Stimulated activated naive B cell treated with anti-CD40 and anti-IgM and Interleukin-4, amounts not matched to agents 10 μg/mL and 1 μg/mL and 100 μg/mL, for 72 hours (primary cell): ENCODE data around the gene UBE2K.
"Not testable (repeated sequence)": the region's sequence is repeated elsewhere in the genome, so short reads cannot be mapped to it uniquely, and the experiment has no call there.

Experiments
- ATAC-seq, 2 donors: fragments of 150-1000 bp; cut with Tn5 transposase; replicated peaks; 2 replicates each; pipeline ENCODE4 v1.10.0; 2021; ENCODE audit warnings: moderate library complexity in 1 of 2
- DNase-seq: peaks from one replicate; pipeline ENCODE4 v3.0.0; 2021
- H3K27ac Mint-ChIP-seq: one replicate; pipeline ENCODE4 v1.8.0; 2022; ENCODE audit warnings: mild to moderate bottlenecking, mixed read lengths
- H3K27me3 Mint-ChIP-seq, 2 donors: one replicate each; pipeline ENCODE4 v1.8.0; 2022; ENCODE audit warnings: mixed read lengths in 2 of 2
- H3K36me3 Mint-ChIP-seq, 2 donors: one replicate each; pipeline ENCODE4 v1.8.0; 2022; ENCODE audit warnings: mixed read lengths in 2 of 2, mild to moderate bottlenecking in 1 of 2
- H3K4me1 Mint-ChIP-seq, 2 donors: one replicate each; pipeline ENCODE4 v1.8.0; 2022; ENCODE audit warnings: mixed read lengths in 2 of 2, mild to moderate bottlenecking in 1 of 2
- H3K4me3 Mint-ChIP-seq, 2 donors: one replicate each; pipeline ENCODE4 v1.8.0; 2022; ENCODE audit warnings: mild to moderate bottlenecking in 2 of 2, mixed read lengths in 2 of 2, moderate library complexity in 1 of 2
- H3K9me3 Mint-ChIP-seq, 2 donors: one replicate each; pipeline ENCODE4 v1.8.0; 2022; ENCODE audit warnings: mixed read lengths in 2 of 2, mild to moderate bottlenecking in 1 of 2

The UBE2K gene

GRCh38 chr4:39763714-39764572, 66.0 kb downstream of the UBE2K start:
- peaks cover 4 to 5% of the 10 kb centered on the region in 2 donors for H3K4me1 Mint-ChIP-seq
- no peaks in the 10 kb centered on the region for H3K9me3 Mint-ChIP-seq
- ATAC-seq (peak; percentile 52 to 81), DNase-seq (no peak)
- peaks cover 21 to 48% of the 10 kb centered on the region in 2 donors for H3K36me3 Mint-ChIP-seq
- H3K4me3 Mint-ChIP-seq: no peak overlapping the region
- H3K27me3 Mint-ChIP-seq: no peaks in the 10 kb centered on the region
- H3K27ac Mint-ChIP-seq: peak overlapping the region; percentile 73

GRCh38 chr4:39770005-39770404, 72.1 kb downstream of the UBE2K start:
- Mint-ChIP-seq H3K27me3 (no peaks in the 10 kb centered on the region), H3K9me3 (no peaks in the 10 kb centered on the region), H3K4me3 (no peak overlapping the region), H3K4me1 (peaks cover 2 to 3% of the 10 kb centered on the region in 2 donors), H3K27ac (peak overlapping the region; percentile 67), H3K36me3 (peaks cover 31 to 54% of the 10 kb centered on the region in 2 donors)
- ATAC-seq: no peak
- DNase-seq: no peak

GRCh38 chr4:39770471-39770870, 72.5 kb downstream of the UBE2K start:
- peaks cover 7% of the 10 kb centered on the region in 2 donors for H3K4me1 Mint-ChIP-seq
- no peak overlapping the region for H3K27ac Mint-ChIP-seq
- no peaks in the 10 kb centered on the region for H3K9me3 Mint-ChIP-seq
- H3K4me3 Mint-ChIP-seq: no peak overlapping the region
- H3K27me3 Mint-ChIP-seq: no peaks in the 10 kb centered on the region
- no peak for ATAC-seq
- peaks cover 35 to 56% of the 10 kb centered on the region in 2 donors for H3K36me3 Mint-ChIP-seq
- no peak for DNase-seq

- DNase-seq (no peak), ATAC-seq (no peak)
- Mint-ChIP-seq H3K27ac (no peak overlapping the region), H3K4me1 (peaks cover 9 to 13% of the 10 kb centered on the region in 2 donors), H3K36me3 (peaks cover 36 to 58% of the 10 kb centered on the region in 2 donors), H3K27me3 (no peaks in the 10 kb centered on the region), H3K4me3 (no peak overlapping the region), H3K9me3 (no peaks in the 10 kb centered on the region)
These were observed 73.2 kb downstream of the UBE2K start for GRCh38 chr4:39770969-39771724.

- DNase-seq, ATAC-seq, H3K9me3 Mint-ChIP-seq, H3K27me3 Mint-ChIP-seq, H3K4me3 Mint-ChIP-seq, H3K27ac Mint-ChIP-seq, H3K4me1 Mint-ChIP-seq: not testable (repeated sequence)
- peaks cover 4 to 17% of the 10 kb centered on the region in 2 donors for H3K36me3 Mint-ChIP-seq
These were observed 84.1 kb downstream of the UBE2K start for GRCh38 chr4:39781988-39782387.

- ATAC-seq (no peak), DNase-seq (no peak)
- H3K36me3 Mint-ChIP-seq: peaks cover 0 to 11% of the 10 kb centered on the region in 2 donors
- H3K27ac Mint-ChIP-seq: no peak overlapping the region
- H3K9me3 Mint-ChIP-seq: no peaks in the 10 kb centered on the region
- H3K4me3 Mint-ChIP-seq: no peak overlapping the region
- H3K4me1 Mint-ChIP-seq: no peaks in the 10 kb centered on the region
- no peaks in the 10 kb centered on the region for H3K27me3 Mint-ChIP-seq
These were observed 87.1 kb downstream of the UBE2K start for GRCh38 chr4:39785083-39785482.

GRCh38 chr4:39786838-39787237, 88.9 kb downstream of the UBE2K start:
- Mint-ChIP-seq H3K36me3 (peaks cover 0 to 4% of the 10 kb centered on the region in 2 donors), H3K4me1 (peaks cover 0 to 2% of the 10 kb centered on the region in 2 donors), H3K27ac (peak overlapping the region; percentile 53), H3K4me3 (no peak overlapping the region), H3K9me3 (no peaks in the 10 kb centered on the region), H3K27me3 (no peaks in the 10 kb centered on the region)
- ATAC-seq (no peak), DNase-seq (no peak)

GRCh38 chr4:39792128-39792527, 94.2 kb downstream of the UBE2K start:
- Mint-ChIP-seq H3K36me3 (peaks cover 0 to under 1% of the 10 kb centered on the region in 2 donors), H3K9me3 (no peaks in the 10 kb centered on the region), H3K27ac (peak overlapping the region; percentile 74), H3K4me3 (no peak overlapping the region), H3K27me3 (no peaks in the 10 kb centered on the region), H3K4me1 (peaks cover 0 to 9% of the 10 kb centered on the region in 2 donors)
- ATAC-seq (no peak), DNase-seq (no peak)

- ATAC-seq (no peak), DNase-seq (no peak)
- Mint-ChIP-seq H3K9me3 (no peaks in the 10 kb centered on the region), H3K4me1 (peaks cover 0 to 9% of the 10 kb centered on the region in 2 donors), H3K27me3 (no peaks in the 10 kb centered on the region), H3K4me3 (no peak overlapping the region), H3K27ac (no peak overlapping the region), H3K36me3 (no peaks in the 10 kb centered on the region)
These were observed 94.6 kb downstream of the UBE2K start for GRCh38 chr4:39792529-39792928.

- H3K9me3 Mint-ChIP-seq, H3K4me3 Mint-ChIP-seq, H3K4me1 Mint-ChIP-seq, H3K27ac Mint-ChIP-seq, DNase-seq, H3K27me3 Mint-ChIP-seq, ATAC-seq, H3K36me3 Mint-ChIP-seq: not testable (repeated sequence)
These were observed 95.0 kb downstream of the UBE2K start for GRCh38 chr4:39792976-39793375.

GRCh38 chr4:39802005-39802404, 104.1 kb downstream of the UBE2K start:
- DNase-seq: no peak
- Mint-ChIP-seq H3K4me1 (no peaks in the 10 kb centered on the region), H3K9me3 (no peaks in the 10 kb centered on the region), H3K27ac (no peak overlapping the region), H3K27me3 (no peaks in the 10 kb centered on the region), H3K36me3 (peaks cover 0 to 3% of the 10 kb centered on the region in 2 donors), H3K4me3 (no peak overlapping the region)
- no peak for ATAC-seq

GRCh38 chr4:39808231-39808749, 110.4 kb downstream of the UBE2K start:
- Mint-ChIP-seq H3K4me1 (peaks cover 10 to 11% of the 10 kb centered on the region in 2 donors), H3K9me3 (peaks cover 6 to 10% of the 10 kb centered on the region in 2 donors), H3K4me3 (no peak overlapping the region), H3K27ac (no peak overlapping the region), H3K36me3 (peaks cover 5 to 20% of the 10 kb centered on the region in 2 donors), H3K27me3 (peaks cover 0 to 7% of the 10 kb centered on the region in 2 donors)
- ATAC-seq: no peak
- no peak for DNase-seq

GRCh38 chr4:39812500-39812899, 114.6 kb downstream of the UBE2K start:
- Mint-ChIP-seq H3K27me3 (peaks cover 0 to 7% of the 10 kb centered on the region in 2 donors), H3K27ac (peak overlapping the region; percentile 99), H3K4me3 (peak overlapping the region; percentile 31 to 87), H3K4me1 (peaks cover 17 to 20% of the 10 kb centered on the region in 2 donors), H3K36me3 (peaks cover 5 to 34% of the 10 kb centered on the region in 2 donors), H3K9me3 (peaks cover 10 to 25% of the 10 kb centered on the region in 2 donors)
- DNase-seq: no peak
- ATAC-seq: peak; percentile 43 to 55

- Mint-ChIP-seq H3K27ac (peak overlapping the region; percentile 89), H3K36me3 (peaks cover 5 to 34% of the 10 kb centered on the region in 2 donors), H3K4me3 (peak overlapping the region in 1 of 2 donors; percentile 52), H3K9me3 (peaks cover 10 to 25% of the 10 kb centered on the region in 2 donors), H3K4me1 (peaks cover 17 to 20% of the 10 kb centered on the region in 2 donors)
- DNase-seq, ATAC-seq, H3K27me3 Mint-ChIP-seq: not testable (repeated sequence)
These were observed 115.1 kb downstream of the UBE2K start for GRCh38 chr4:39813033-39813432.
